Neural crest cell (in vitro differentiated cells): ENCODE data around the gene CARMIL1. TPM values are rescaled to one million over a fixed set of nuclear protein-coding genes. Genes with fewer than 3 reads are reported as not detected.

Experiments used
- DNase-seq: peaks from one replicate; pipeline ENCODE4 v3.0.0; 2021; ENCODE audit warnings: low read depth, mixed read lengths, low spot score
- H3K27ac Mint-ChIP-seq: one replicate; pipeline ENCODE4 v1.8.0; 2021; ENCODE audit warnings: mild to moderate bottlenecking, mixed read lengths; ENCODE audit not compliant: unreplicated experiment
- H3K27me3 Mint-ChIP-seq: 2 replicates; pipeline ENCODE4 v1.8.0; 2021; ENCODE audit warnings: low read depth, mild to moderate bottlenecking, mixed read lengths
- H3K36me3 Mint-ChIP-seq: 2 replicates; pipeline ENCODE4 v1.8.0; 2021; ENCODE audit warnings: low read depth, mild to moderate bottlenecking, mixed read lengths
- H3K4me1 Mint-ChIP-seq: 2 replicates; pipeline ENCODE4 v1.8.0; 2021; ENCODE audit warnings: mixed read lengths
- H3K4me3 Mint-ChIP-seq: one replicate; pipeline ENCODE4 v1.8.0; 2021; ENCODE audit warnings: mild to moderate bottlenecking, mixed read lengths
- H3K9me3 Mint-ChIP-seq: 2 replicates; pipeline ENCODE4 v1.8.0; 2021; ENCODE audit warnings: mixed read lengths
- CTCF ChIP-seq: fragments of 200-600 bp; sonication (generic); conservative IDR thresholded peaks from 2 replicates; pipeline ENCODE4 v1.5.0; 2021; ENCODE audit warnings: antibody characterized with exemption, mild to moderate bottlenecking
- total RNA-seq: library from RNA; stranded (reverse); gene quantifications from 2 replicates; pipeline ENCODE4 v1.2.1, GENCODE V29; 2021

Gene CARMIL1
- total RNA-seq, 1 donor from 2014 or later = 4.5 TPM

DNA sequence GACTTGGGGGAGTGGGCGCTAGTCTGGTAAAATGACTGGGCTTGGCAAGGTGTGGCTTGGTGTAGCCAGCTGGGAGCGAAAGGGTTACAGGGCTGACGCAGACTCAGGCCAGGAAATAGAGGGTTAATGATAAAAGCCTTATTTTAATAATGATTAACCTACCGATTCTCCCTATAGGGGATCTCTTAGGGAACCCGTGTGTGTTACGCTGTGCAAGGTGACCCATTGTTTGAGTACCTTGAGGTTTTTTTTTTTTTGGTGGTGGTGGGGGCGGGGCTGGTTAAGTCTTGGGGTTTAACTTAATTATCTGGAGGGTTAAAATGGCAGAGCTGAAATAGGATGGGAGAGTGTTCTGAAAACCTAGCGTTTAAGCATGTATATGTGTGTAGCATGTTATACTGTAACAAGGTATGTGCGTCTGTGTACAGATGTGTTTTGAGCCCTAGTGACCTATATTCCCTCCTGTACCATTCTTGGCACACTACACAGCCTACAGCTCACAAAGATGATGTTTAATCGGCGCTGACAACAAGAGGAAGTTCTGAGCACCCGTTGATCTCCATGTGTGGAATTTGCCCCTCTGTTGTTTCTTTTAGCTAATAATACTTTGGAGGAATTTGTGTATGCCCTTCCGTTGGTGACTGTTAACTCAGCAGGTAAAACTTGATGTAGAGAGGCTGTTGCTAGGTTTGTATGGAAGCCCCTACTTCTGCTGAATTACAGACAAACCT is 1.3 kb downstream of the CARMIL1 start:
- Mint-ChIP-seq H3K9me3 (no peaks in the 10 kb centered on the region), H3K4me3 (peak overlapping the region; percentile 94), H3K27me3 (peaks cover 5% of the 10 kb centered on the region), H3K27ac (no peak overlapping the region), H3K36me3 (peaks cover 3% of the 10 kb centered on the region), H3K4me1 (peaks cover 40% of the 10 kb centered on the region)
- no peak for DNase-seq
- no peak for TF ChIP-seq CTCF

DNA sequence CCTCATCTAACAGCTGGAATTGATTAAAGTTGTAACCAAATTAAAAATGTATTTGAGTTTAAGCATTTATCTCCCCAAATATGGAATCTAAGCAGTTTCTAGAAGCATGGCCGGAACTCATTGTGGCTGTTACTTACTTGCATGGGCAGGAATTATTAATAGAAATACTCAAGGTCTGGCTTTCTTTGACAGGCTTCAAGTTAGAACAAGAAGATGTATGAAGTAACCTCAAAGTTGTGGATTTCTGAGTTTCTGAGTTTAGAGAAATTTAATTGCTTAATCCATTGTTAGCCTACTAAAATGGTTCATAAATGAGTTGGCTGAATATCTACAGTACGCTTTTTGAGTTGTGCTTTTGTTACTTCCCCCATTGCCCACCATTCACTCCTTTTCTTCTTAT is 7.7 kb downstream of the CARMIL1 start:
- Mint-ChIP-seq H3K9me3 (no peaks in the 10 kb centered on the region), H3K4me3 (no peak overlapping the region), H3K4me1 (no peaks in the 10 kb centered on the region), H3K27me3 (no peaks in the 10 kb centered on the region), H3K27ac (no peak overlapping the region), H3K36me3 (peaks cover 3% of the 10 kb centered on the region)
- no peak for DNase-seq
- TF ChIP-seq CTCF = no peak

GRCh38 chr6:25287941-25288340 is 8.8 kb downstream of the CARMIL1 start:
- Mint-ChIP-seq H3K36me3 (peaks cover 3% of the 10 kb centered on the region), H3K4me3 (no peak overlapping the region), H3K9me3 (no peaks in the 10 kb centered on the region), H3K4me1 (no peaks in the 10 kb centered on the region), H3K27ac (no peak overlapping the region), H3K27me3 (no peaks in the 10 kb centered on the region)
- no peak for TF ChIP-seq CTCF
- no peak for DNase-seq

DNA sequence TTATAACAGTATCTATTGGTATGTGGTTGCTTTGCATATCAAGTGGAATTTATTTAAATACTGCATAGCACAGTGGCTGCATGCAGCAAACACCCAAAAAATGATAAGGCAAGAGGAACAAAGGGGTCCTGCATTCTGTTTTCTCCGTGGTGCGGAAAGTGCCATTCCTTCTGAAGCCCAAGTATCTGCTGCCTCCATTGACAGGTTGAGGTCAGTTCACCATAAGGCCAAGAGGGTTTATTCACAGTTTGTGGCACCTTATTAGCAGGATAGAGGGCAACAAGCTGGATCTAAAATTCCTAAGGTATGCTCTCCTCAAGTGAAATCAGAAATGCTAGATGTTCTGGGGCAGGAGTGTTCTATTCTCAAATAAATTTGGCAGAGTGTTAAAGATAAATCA is 9.3 kb downstream of the CARMIL1 start:
- no peak for TF ChIP-seq CTCF
- no peaks in the 10 kb centered on the region for H3K4me1 Mint-ChIP-seq
- H3K4me3 Mint-ChIP-seq = no peak overlapping the region
- H3K27me3 Mint-ChIP-seq = no peaks in the 10 kb centered on the region
- H3K27ac Mint-ChIP-seq = no peak overlapping the region
- H3K36me3 Mint-ChIP-seq = peaks cover 3% of the 10 kb centered on the region
- DNase-seq = no peak
- no peaks in the 10 kb centered on the region for H3K9me3 Mint-ChIP-seq

- H3K27ac Mint-ChIP-seq = peak overlapping the region; percentile 78
- no peaks in the 10 kb centered on the region for H3K4me1 Mint-ChIP-seq
Observed at GRCh38 chr6:25290306-25291060, 11.3 kb downstream of the CARMIL1 start.

More at GRCh38 chr6:25290306-25291060, 11.3 kb downstream of the CARMIL1 start:
- DNase-seq = no peak
- no peak for TF ChIP-seq CTCF
- H3K36me3 Mint-ChIP-seq = no peaks in the 10 kb centered on the region
- H3K9me3 Mint-ChIP-seq = no peaks in the 10 kb centered on the region
- H3K27me3 Mint-ChIP-seq = no peaks in the 10 kb centered on the region
- H3K4me3 Mint-ChIP-seq = no peak overlapping the region
